IPS DF 6.9 (cell line): ENCODE measurements around the gene CCNYL1.
"Not testable (repeated sequence)": the region's sequence is repeated elsewhere in the genome, so short reads cannot be mapped to it uniquely, and the experiment has no call there.

Source experiments
- DNase-seq: peaks from one replicate; pipeline ENCODE4 v3.0.0-alpha.2; 2013; ENCODE audit warnings: low read depth, low spot score
- H3K27ac ChIP-seq: one replicate; pipeline ENCODE4 v1.5.1; 2013; ENCODE audit warnings: low read length, control low read depth
- H3K27me3 ChIP-seq: 2 replicates; pipeline ENCODE4 v1.6.1; 2013; ENCODE audit warnings: mild to moderate bottlenecking, low read length; ENCODE audit not compliant: control insufficient read depth, insufficient read depth
- H3K36me3 ChIP-seq: 2 replicates; pipeline ENCODE4 v1.6.1; 2013; ENCODE audit warnings: low read length; ENCODE audit not compliant: control insufficient read depth, insufficient read depth
- H3K4me1 ChIP-seq: 2 replicates; pipeline ENCODE4 v1.6.1; 2013; ENCODE audit warnings: low read length; ENCODE audit not compliant: control insufficient read depth, insufficient read depth
- H3K4me3 ChIP-seq: 2 replicates; pipeline ENCODE4 v1.5.1; 2013; ENCODE audit warnings: mild to moderate bottlenecking, low read length
- H3K9me3 ChIP-seq: 2 replicates; pipeline ENCODE4 v1.6.1; 2013; ENCODE audit warnings: low read length, inconsistent platforms; ENCODE audit not compliant: control insufficient read depth, insufficient read depth
- WGBS: extraction: QIAGEN DNeasy Blood & Tissue Kit; methylation state at CpG from one replicate; pipeline ENCODE4 v1.1.7; 2013; ENCODE audit warnings: mixed read lengths, missing lambda C conversion rate; ENCODE audit not compliant: insufficient read length, insufficient coverage; 5-methylcytosine and 5-hydroxymethylcytosine counted together

CCNYL1 gene

GRCh38 chr2:207683438-207683837, 28.0 kb upstream of the CCNYL1 start:
- H3K4me3 ChIP-seq: no peak overlapping the region
- H3K4me1 ChIP-seq: no peaks in the 10 kb centered on the region
- H3K36me3 ChIP-seq: no peaks in the 10 kb centered on the region
- no peaks in the 10 kb centered on the region for H3K27me3 ChIP-seq
- no CpG with 5 or more reads among the region's 5 CpGs for WGBS
- H3K9me3 ChIP-seq: no peaks in the 10 kb centered on the region
- H3K27ac ChIP-seq: no peak overlapping the region
- DNase-seq: no peak

- no peak overlapping the region for H3K27ac ChIP-seq
- H3K9me3 ChIP-seq: no peaks in the 10 kb centered on the region
- H3K4me1 ChIP-seq: no peaks in the 10 kb centered on the region
- WGBS: no CpG with 5 or more reads among the region's 3 CpGs
- H3K27me3 ChIP-seq: no peaks in the 10 kb centered on the region
- no peak for DNase-seq
- H3K36me3 ChIP-seq: no peaks in the 10 kb centered on the region
- H3K4me3 ChIP-seq: no peak overlapping the region
Measured at GRCh38 chr2:207683879-207684627, 27.4 kb upstream of the CCNYL1 start.

GRCh38 chr2:207686812-207687211, 24.6 kb upstream of the CCNYL1 start:
- no peaks in the 10 kb centered on the region for H3K27me3 ChIP-seq
- no peaks in the 10 kb centered on the region for H3K9me3 ChIP-seq
- no peak for DNase-seq
- H3K4me1 ChIP-seq: no peaks in the 10 kb centered on the region
- no CpG with 5 or more reads among the region's 2 CpGs for WGBS
- H3K27ac ChIP-seq: no peak overlapping the region
- no peaks in the 10 kb centered on the region for H3K36me3 ChIP-seq
- no peak overlapping the region for H3K4me3 ChIP-seq

GRCh38 chr2:207688597-207688996, 22.8 kb upstream of the CCNYL1 start:
- Histone ChIP-seq H3K9me3 (no peaks in the 10 kb centered on the region), H3K36me3 (no peaks in the 10 kb centered on the region), H3K27me3 (no peaks in the 10 kb centered on the region), H3K27ac (no peak overlapping the region), H3K4me1 (no peaks in the 10 kb centered on the region), H3K4me3 (no peak overlapping the region)
- DNase-seq: no peak

- not testable (repeated sequence) for DNase-seq, H3K27ac ChIP-seq, H3K4me3 ChIP-seq, H3K9me3 ChIP-seq, H3K36me3 ChIP-seq, H3K27me3 ChIP-seq, H3K4me1 ChIP-seq
- WGBS: no CpG with 5 or more reads among the region's 16 CpGs
Measured at GRCh38 chr2:207690845-207691461, 20.5 kb upstream of the CCNYL1 start.

GRCh38 chr2:207692206-207693065, 19.0 kb upstream of the CCNYL1 start:
- no peaks in the 10 kb centered on the region for H3K36me3 ChIP-seq
- no CpG with 5 or more reads among the region's 7 CpGs for WGBS
- no peaks in the 10 kb centered on the region for H3K9me3 ChIP-seq
- DNase-seq: no peak
- no peak overlapping the region for H3K27ac ChIP-seq
- no peaks in the 10 kb centered on the region for H3K4me1 ChIP-seq
- no peak overlapping the region for H3K4me3 ChIP-seq
- H3K27me3 ChIP-seq: no peaks in the 10 kb centered on the region

GRCh38 chr2:207693641-207694249, 17.7 kb upstream of the CCNYL1 start:
- H3K27ac ChIP-seq: no peak overlapping the region

GRCh38 chr2:207694811-207695281, 16.6 kb upstream of the CCNYL1 start:
- Histone ChIP-seq H3K4me3 (no peak overlapping the region), H3K27me3 (no peaks in the 10 kb centered on the region), H3K4me1 (no peaks in the 10 kb centered on the region), H3K36me3 (no peaks in the 10 kb centered on the region), H3K9me3 (no peaks in the 10 kb centered on the region), H3K27ac (no peak overlapping the region)
- DNase-seq: no peak
- WGBS: no CpG with 5 or more reads among the region's 4 CpGs

More at GRCh38 chr2:207693641-207694249, 17.7 kb upstream of the CCNYL1 start:
- no peak overlapping the region for H3K4me3 ChIP-seq
- no peaks in the 10 kb centered on the region for H3K9me3 ChIP-seq
- H3K4me1 ChIP-seq: no peaks in the 10 kb centered on the region
- WGBS: no CpG with 5 or more reads among the region's 4 CpGs
- no peaks in the 10 kb centered on the region for H3K27me3 ChIP-seq
- no peaks in the 10 kb centered on the region for H3K36me3 ChIP-seq
- DNase-seq: no peak

- no peaks in the 10 kb centered on the region for H3K27me3 ChIP-seq
- H3K4me3 ChIP-seq: no peak overlapping the region
- WGBS: no CpG with 5 or more reads among the region's 4 CpGs
- no peaks in the 10 kb centered on the region for H3K4me1 ChIP-seq
- DNase-seq: no peak
- H3K36me3 ChIP-seq: no peaks in the 10 kb centered on the region
- H3K27ac ChIP-seq: no peak overlapping the region
- H3K9me3 ChIP-seq: no peaks in the 10 kb centered on the region
Measured at GRCh38 chr2:207695293-207695692, 16.1 kb upstream of the CCNYL1 start.

- not testable (repeated sequence) for H3K27me3 ChIP-seq, H3K27ac ChIP-seq, DNase-seq, H3K4me1 ChIP-seq, H3K36me3 ChIP-seq, H3K9me3 ChIP-seq, H3K4me3 ChIP-seq
- no CpG with 5 or more reads among the region's 5 CpGs for WGBS
Measured at GRCh38 chr2:207696911-207697310, 14.5 kb upstream of the CCNYL1 start.
